ENCODE results near the gene SKI.
"Not testable (repeated sequence)": the region's sequence is repeated elsewhere in the genome, so short reads cannot be mapped to it uniquely, and the experiment has no call there.

Gene SKI

GRCh38 chr1:2238361-2239012, 10.4 kb downstream of the SKI start:
- DNase-seq (ENCODE audit: low read depth), result no peak
- H3K4me3 ChIP-seq (ENCODE audit: low read depth, low read length), result no peak overlapping the region

- DNase-seq (ENCODE audit: low read depth), result no peak
- no peak overlapping the region for H3K4me3 ChIP-seq (ENCODE audit: low read depth, low read length)
These were observed 10.9 kb downstream of the SKI start for GRCh38 chr1:2239013-2239370.

- no peak overlapping the region for H3K4me3 ChIP-seq (ENCODE audit: low read depth, low read length)
These were observed 11.4 kb downstream of the SKI start for GRCh38 chr1:2239384-2239985.

DNA sequence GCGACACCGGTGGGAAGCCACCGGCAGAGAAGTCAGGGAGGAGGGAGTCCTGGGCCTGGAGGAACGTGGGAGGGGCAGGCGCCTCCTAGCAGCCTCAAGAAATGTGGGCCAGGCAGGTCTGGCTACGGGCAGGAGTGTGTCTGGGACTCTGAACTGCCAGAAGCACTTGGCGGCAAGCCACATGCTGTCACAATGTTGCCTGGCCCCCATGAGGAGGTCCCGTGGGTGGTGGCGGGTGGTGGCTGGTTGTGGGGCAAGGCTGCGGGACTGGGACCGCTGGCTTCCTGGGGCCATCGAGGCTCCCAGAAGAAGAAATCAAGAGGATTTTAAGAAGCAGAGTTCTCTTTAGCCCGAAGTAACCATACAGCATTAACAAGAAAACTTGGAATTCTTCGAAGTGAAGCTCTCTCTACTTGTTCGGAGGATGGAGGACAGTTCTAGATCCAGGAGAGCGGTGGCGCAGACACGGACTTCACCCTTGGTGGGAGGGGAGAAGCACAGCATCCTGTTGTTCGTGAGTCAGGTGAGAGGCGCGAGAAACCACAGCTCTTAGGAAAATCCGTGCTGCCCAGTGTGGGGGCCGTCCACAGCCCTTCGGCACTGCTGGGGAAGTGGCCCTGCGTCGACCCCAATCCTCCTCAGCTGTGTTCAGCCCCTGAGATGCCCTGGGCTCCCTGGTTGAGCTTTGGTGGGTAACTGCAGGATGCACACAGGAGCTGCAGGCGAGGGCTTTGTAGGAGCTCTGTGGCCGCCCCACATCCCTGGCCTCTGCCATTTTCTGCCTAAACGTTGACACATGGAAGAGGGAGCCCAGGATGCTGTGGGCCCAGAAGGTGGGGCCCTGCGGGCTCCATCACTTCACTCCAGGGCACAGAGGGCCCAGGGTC, 12.4 kb downstream of the SKI start:
- no peak for DNase-seq (ENCODE audit: low read depth)
- no peak overlapping the region for H3K4me3 ChIP-seq (ENCODE audit: low read depth, low read length)

More at GRCh38 chr1:2239384-2239985, 11.4 kb downstream of the SKI start:
- DNase-seq (ENCODE audit: low read depth), result no peak

DNA sequence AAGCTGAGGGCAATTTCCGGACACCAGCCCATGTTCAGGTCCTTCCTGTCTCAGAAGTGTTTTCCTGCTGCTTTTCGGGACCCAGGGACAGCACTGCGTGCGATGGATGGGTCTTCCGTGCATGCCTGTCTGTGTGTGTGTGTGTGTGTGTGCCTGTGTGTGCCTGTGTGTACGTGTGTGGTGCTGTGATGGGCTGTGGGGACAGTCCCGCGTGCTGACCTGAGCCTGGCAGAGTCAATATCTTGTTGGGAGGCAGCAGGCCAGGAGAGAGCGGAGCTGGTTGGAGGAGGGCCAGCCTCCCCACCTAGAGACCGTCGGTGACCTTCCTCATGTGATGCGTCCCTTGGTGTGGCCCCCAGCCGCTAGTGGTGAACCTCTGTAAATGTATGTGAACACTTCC, 13.7 kb downstream of the SKI start:
- DNase-seq (ENCODE audit: low read depth), result no peak
- H3K4me3 ChIP-seq (ENCODE audit: low read depth, low read length), result no peak overlapping the region

GRCh38 chr1:2242814-2243725, 15.0 kb downstream of the SKI start:
- H3K4me3 ChIP-seq (ENCODE audit: low read depth, low read length), result no peak overlapping the region
- DNase-seq (ENCODE audit: low read depth), result no peak

DNA sequence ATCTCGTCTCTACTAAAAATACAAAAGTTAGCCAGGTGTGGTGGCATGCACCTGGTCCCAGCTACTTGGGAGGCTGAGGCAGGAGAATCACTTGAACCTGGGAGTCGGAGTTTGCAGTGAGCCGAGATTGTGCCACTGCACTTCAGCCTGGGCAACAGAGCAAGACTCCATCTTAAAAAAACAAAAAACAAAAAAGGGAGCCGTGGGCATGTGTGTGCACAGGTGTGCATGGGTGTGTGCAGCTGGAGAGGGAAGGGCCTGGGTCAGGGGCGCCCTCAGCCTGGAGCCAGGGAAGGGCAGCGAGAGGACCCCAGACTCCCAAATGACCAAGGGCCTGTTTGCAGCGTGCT, 18.9 kb downstream of the SKI start:
- H3K4me3 ChIP-seq (ENCODE audit: low read depth, low read length), result not testable (repeated sequence)

GRCh38 chr1:2247760-2248126, 19.6 kb downstream of the SKI start:
- no peak for DNase-seq (ENCODE audit: low read depth)
- no peak overlapping the region for H3K4me3 ChIP-seq (ENCODE audit: low read depth, low read length)

More for the DNA sequence above, 18.9 kb downstream of the SKI start:
- not testable (repeated sequence) for DNase-seq (ENCODE audit: low read depth)

DNA sequence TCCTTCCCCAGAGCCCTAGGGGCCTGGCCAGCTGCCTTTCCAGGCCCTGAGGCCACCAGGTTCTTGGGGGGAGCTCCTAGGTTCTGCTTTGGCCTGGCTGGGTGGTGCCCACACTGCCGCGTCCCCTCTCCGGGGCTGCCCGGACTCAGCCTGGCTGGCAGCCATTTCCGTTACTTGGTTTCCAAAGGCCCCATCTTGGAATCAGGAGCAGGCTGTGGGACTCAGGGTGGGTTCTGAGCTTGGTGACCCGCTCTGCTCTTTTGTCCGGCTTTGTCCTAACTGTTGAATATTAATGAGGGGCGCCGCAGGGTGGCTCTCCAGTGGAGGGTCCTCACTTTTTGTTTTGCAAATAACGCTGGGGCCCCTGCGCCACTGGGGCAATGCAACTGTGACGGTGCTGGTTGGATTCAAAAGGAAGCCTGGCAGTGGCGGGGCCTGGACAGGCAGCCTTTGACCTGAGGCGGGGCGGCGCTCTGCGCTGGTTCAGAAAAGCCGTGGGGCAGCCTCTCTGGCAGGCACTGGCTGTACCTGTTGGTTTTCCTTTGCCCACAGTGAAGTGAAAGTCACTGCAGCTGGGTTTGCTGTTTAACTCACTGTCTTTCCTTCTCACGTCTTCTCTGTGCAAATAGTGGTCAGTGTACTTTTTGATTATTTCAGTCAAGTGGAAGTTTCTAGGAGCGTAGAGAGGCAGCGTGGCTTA, 20.2 kb downstream of the SKI start:
- no peak for DNase-seq (ENCODE audit: low read depth)
- no peak overlapping the region for H3K4me3 ChIP-seq (ENCODE audit: low read depth, low read length)

GRCh38 chr1:2248854-2249558, 20.9 kb downstream of the SKI start:
- H3K4me3 ChIP-seq (ENCODE audit: low read depth, low read length), result no peak overlapping the region
- no peak for DNase-seq (ENCODE audit: low read depth)

DNA sequence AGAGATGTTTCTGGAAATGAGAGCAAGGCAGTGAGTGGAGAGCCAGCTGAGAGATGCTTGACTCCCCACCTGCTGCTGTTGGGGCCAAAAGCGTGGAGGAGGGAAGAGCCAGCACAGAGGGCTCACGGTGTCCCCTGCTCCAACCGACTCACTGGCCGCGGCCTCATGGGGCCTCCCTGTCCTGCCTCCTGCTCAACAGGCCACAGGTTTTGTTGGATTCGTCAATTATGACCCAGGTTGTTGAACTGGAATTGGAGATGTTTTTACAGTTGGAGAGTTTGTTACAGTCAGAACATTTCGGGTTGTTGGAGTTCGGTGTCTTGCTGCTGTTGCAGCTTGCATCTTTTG, 21.4 kb downstream of the SKI start:
- no peak for DNase-seq (ENCODE audit: low read depth)
- H3K4me3 ChIP-seq (ENCODE audit: low read depth, low read length), result no peak overlapping the region

DNA sequence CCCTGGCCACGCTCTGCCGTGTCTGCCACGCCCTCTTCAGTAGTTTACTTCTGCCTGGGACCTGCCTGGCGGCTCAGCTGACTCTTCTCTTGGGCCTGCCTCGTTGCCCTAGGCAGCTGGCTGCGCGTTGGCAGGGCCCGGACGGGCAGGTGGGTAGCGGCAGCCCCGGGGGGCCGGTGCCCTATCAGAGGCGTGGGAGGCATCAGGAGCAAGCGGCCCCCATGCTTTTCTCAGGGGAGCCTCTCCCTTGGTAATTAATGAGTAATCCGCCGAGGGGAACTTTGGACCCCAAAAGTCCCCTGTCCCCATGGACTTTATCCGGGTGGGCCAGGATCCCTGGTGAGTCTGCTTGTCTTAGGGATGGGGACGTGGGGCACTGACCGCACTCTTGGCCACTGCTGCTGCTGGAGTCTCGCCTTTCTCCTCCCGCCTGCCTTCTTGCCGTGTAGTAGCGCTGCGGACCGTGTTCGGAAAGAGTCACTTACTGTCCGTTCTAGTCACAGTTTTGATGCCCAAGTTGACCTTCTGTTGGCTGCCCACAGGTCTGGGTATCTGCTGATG, 22.7 kb downstream of the SKI start:
- H3K4me3 ChIP-seq (ENCODE audit: low read depth, low read length), result no peak overlapping the region
- DNase-seq (ENCODE audit: low read depth), result no peak

DNA sequence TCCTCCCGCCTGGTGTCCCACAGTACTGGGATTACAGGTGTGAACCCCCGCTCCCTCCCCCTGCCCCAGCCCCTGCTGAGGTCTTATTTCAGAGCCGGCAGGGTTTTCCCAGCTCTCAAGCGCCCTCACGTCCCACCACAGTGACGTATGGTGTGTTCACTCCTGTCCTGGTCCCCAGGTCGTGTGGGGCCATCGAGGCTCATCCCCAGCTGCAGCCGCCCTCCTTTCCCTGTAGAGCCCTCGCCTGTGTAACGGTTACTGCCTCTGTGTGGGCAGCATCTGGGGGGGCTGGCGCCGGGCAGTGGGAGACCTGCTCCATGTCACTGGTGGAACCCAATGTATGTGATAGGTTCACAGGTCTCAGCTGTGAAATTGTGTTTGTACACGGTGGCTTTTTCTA, 23.2 kb downstream of the SKI start:
- H3K4me3 ChIP-seq (ENCODE audit: low read depth, low read length), result no peak overlapping the region
- DNase-seq (ENCODE audit: low read depth), result no peak

DNA sequence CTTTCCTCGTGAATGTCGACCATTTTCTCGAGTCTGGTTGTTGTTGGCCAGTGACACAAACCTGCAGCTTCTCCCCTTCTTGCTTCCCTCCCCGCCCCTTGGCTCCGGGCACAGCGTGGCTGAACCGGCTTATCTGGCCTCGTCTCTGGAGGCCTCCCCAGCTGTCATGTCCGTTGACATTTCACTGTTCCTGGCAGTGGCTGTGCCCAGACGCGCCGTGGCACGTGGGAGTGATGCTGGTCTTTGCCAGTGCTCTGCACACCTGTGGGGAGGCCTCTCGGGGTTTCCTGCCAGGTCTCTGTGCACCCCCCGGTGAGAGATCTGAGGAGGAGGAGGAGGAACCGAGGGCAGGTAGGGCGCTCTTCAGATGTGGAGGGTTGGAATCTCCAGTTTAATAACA, 23.7 kb downstream of the SKI start:
- DNase-seq (ENCODE audit: low read depth), result no peak
- no peak overlapping the region for H3K4me3 ChIP-seq (ENCODE audit: low read depth, low read length)

GRCh38 chr1:2252423-2252822, 24.3 kb downstream of the SKI start:
- H3K4me3 ChIP-seq (ENCODE audit: low read depth, low read length), result no peak overlapping the region
- no peak for DNase-seq (ENCODE audit: low read depth)

DNA sequence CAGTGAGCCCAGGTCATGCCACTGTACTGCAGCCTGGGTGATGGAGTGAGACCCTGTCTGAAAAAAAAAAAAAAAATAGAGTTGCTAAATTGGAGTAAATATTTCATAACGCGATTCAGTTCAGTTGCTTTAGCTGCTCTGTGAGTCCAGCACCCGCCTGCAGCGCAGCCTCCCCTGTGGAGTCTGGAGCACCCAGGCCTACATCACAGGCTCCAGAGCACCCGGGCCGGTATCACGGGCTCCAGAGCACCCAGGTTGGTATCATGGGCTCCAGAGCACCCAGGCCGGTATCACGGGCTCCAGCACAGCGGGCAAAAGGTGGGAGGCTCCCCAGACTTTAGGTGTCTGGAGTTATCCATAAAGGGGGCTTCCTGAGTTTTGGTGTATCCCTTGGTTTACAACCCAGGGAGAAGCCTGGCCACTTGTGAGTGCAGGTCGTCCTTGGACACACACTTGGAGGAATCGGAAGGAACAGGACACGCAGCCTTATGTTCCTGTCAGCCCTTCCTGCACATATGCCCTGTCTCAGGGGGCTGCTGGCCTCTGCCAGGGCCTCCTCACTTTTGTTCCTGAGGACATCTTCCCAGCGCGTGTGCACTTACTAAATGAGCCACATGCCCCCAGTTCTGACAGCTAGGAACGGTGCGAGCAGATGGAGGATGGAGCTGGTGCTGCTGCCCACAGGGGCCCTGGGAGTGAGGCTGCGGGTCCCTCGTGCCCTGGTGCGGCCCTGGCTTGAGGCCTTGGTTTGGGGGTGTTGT, 25.1 kb downstream of the SKI start:
- no peak for DNase-seq (ENCODE audit: low read depth)
- H3K4me3 ChIP-seq (ENCODE audit: low read depth, low read length), result no peak overlapping the region

GRCh38 chr1:2253797-2254480, 25.8 kb downstream of the SKI start:
- no peak overlapping the region for H3K4me3 ChIP-seq (ENCODE audit: low read depth, low read length)
- DNase-seq (ENCODE audit: low read depth), result no peak
